HEK293T (cell line): Measurements from ENCODE around the gene STXBP6.
"Not testable (repeated sequence)": the region's sequence is repeated elsewhere in the genome, so short reads cannot be mapped to it uniquely, and the experiment has no call there.

ENCODE experiments used
- CTCF ChIA-PET: fragments of 350-600 bp; formaldehyde crosslinking; extraction: SDS; loops from one replicate; lab custom pipeline; 2021; ENCODE audit warnings: antibody characterized with exemption, inconsistent platforms; lab: Yijun Ruan, JAX
- POLR2A ChIA-PET: fragments of 350-600 bp; formaldehyde crosslinking; extraction: SDS; loops from one replicate; lab custom pipeline; 2020; ENCODE audit warnings: antibody characterized with exemption, inconsistent platforms; lab: Yijun Ruan, JAX
- DNase-seq: peaks from one replicate; pipeline ENCODE4 v3.0.0; 2012; ENCODE audit warnings: mixed read lengths; ENCODE audit errors: extremely low spot score
- ARNT ChIP-seq: fragments of 450-650 bp; IDR thresholded peaks from 2 replicates; pipeline ENCODE4 v1.6.1; 2017; ENCODE audit warnings: mild to moderate bottlenecking
- BHLHE40 ChIP-seq: fragments of 450-650 bp; IDR thresholded peaks from 2 replicates; pipeline ENCODE4 v1.6.1; 2016; ENCODE audit warnings: mild to moderate bottlenecking, moderate library complexity, borderline replicate concordance
- CTBP1 ChIP-seq: fragments of 450-650 bp; IDR thresholded peaks from 2 replicates; pipeline ENCODE4 v1.6.1; 2016; ENCODE audit warnings: borderline replicate concordance
- ELF4 ChIP-seq: fragments of 450-650 bp; IDR thresholded peaks from 2 replicates; pipeline ENCODE4 v1.6.1; 2017; ENCODE audit warnings: antibody characterized with exemption
- FOXA1 ChIP-seq: fragments of 450-650 bp; IDR thresholded peaks from 2 replicates; pipeline ENCODE4 v1.6.1; 2016; ENCODE audit warnings: mild to moderate bottlenecking
- FOXK2 ChIP-seq: fragments of 450-650 bp; IDR thresholded peaks from 2 replicates; pipeline ENCODE4 v1.6.1; 2016; ENCODE audit warnings: mild to moderate bottlenecking
- FOXM1 ChIP-seq: fragments of 450-650 bp; IDR thresholded peaks from 2 replicates; pipeline ENCODE4 v1.6.1; 2017; ENCODE audit warnings: mild to moderate bottlenecking, borderline replicate concordance
- HDGF ChIP-seq: fragments of 450-650 bp; IDR thresholded peaks from 2 replicates; pipeline ENCODE4 v1.6.1; 2017; ENCODE audit warnings: antibody characterized with exemption, borderline replicate concordance
- L3MBTL2 ChIP-seq: fragments of 450-650 bp; conservative IDR thresholded peaks from 2 replicates; pipeline ENCODE4 v1.6.1; 2016; ENCODE audit warnings: mild to moderate bottlenecking
- LEF1 ChIP-seq: fragments of 450-650 bp; IDR thresholded peaks from 2 replicates; pipeline ENCODE4 v1.6.1; 2017; ENCODE audit warnings: mild to moderate bottlenecking, borderline replicate concordance
- NFRKB ChIP-seq: fragments of 450-650 bp; IDR thresholded peaks from 2 replicates; pipeline ENCODE4 v1.6.1; 2016; ENCODE audit warnings: mild to moderate bottlenecking, moderate library complexity
- SP1 ChIP-seq: fragments of 450-650 bp; IDR thresholded peaks from 2 replicates; pipeline ENCODE4 v1.6.1; 2017
- SUZ12 ChIP-seq: fragments of 450-650 bp; IDR thresholded peaks from 2 replicates; pipeline ENCODE4 v1.6.1; 2016; ENCODE audit warnings: mild to moderate bottlenecking
- TARDBP ChIP-seq: fragments of 450-650 bp; IDR thresholded peaks from 2 replicates; pipeline ENCODE4 v1.6.1; 2016
- ZNF384 ChIP-seq: fragments of 450-650 bp; IDR thresholded peaks from 2 replicates; pipeline ENCODE4 v1.6.1; 2016
- TF ChIP-seq, protein P1 (sequence below): fragments of 450-650 bp; IDR thresholded peaks from 2 replicates; pipeline ENCODE4 v1.6.1; 2016

The STXBP6 gene

DNA sequence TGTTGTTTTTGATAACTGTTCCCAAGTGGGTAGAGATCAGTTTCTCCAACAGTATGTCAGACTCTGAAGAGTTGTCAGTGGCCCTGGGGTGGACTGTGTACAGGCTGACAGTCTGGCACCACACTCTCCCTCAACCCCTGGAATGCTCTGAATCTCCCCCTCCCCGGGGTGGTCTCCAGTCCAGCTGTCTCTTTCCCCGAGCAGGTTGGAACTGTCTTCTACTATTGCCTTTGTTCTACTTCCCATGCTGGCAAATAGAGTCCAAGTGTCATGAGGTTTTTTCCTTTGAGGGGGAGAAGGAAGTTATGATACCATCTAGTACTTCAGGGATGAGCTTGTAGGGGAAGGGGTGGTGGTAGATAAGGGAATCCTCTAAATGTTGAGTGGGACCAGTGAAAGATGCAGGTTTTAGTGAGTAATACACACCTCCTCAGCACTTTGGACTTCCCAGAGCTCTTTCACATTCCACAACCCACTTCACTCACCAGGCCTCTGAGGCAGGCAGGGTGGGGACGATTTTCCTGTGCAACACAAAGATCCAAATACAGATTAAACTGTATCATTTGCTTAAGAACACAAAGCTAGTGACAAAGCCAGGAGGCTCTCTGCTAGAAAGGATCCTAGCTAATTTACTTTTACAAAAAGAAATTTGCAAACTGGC is 245.3 kb downstream of the STXBP6 start:
- TF ChIP-seq FOXA1 (no peak), SUZ12 (no peak), HDGF (no peak), ELF4 (no peak), ARNT (no peak), L3MBTL2 (no peak), BHLHE40 (no peak), CTBP1 (no peak), NFRKB (no peak), FOXK2 (no peak), FOXM1 (no peak), TARDBP (no peak), ZNF384 (no peak), LEF1 (no peak), SP1 (no peak)
- TF ChIP-seq, protein P1, sequence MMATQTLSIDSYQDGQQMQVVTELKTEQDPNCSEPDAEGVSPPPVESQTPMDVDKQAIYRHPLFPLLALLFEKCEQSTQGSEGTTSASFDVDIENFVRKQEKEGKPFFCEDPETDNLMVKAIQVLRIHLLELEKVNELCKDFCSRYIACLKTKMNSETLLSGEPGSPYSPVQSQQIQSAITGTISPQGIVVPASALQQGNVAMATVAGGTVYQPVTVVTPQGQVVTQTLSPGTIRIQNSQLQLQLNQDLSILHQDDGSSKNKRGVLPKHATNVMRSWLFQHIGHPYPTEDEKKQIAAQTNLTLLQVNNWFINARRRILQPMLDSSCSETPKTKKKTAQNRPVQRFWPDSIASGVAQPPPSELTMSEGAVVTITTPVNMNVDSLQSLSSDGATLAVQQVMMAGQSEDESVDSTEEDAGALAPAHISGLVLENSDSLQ: no peak
- CTCF ChIA-PET: interaction anchor here (0.6 to 2.8 kb wide), 3 partner anchors 15 to 328 kb away, joined by 3 to 23 read pairs (median 4); no protein-coding TSS in a partner anchor
- POLR2A ChIA-PET: no interaction called here
- DNase-seq: no peak

DNA sequence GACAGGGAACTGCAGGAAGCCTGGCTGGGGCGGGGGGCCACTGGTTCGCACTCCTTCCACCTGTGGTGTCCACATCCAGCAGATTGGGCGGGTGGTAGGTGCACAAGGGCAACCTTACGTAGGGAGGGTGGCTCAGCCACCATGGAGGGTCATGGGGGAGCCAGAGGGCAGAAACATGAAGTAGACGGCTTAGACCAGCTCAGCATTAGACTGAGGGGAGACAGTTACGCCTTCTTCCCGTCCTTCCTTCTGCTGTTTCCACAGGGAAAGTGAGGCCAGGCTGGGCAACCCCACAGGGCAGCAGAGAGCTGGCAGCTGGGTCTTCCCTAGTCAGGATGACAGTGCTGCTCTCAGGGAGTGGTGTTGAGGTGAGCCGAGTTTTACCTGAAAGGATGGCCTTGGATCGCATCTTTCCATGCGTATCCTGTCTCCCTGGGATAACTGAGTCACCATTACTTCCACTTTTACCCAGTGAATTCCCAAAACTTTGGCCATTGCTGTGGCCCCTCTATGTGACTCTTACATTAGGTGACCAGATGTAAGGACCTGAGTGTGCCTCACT is 245.9 kb downstream of the STXBP6 start:
- no peak for DNase-seq
- ChIA-PET POLR2A (no interaction called here), CTCF (no interaction called here)
- TF ChIP-seq CTBP1: no peak

DNA sequence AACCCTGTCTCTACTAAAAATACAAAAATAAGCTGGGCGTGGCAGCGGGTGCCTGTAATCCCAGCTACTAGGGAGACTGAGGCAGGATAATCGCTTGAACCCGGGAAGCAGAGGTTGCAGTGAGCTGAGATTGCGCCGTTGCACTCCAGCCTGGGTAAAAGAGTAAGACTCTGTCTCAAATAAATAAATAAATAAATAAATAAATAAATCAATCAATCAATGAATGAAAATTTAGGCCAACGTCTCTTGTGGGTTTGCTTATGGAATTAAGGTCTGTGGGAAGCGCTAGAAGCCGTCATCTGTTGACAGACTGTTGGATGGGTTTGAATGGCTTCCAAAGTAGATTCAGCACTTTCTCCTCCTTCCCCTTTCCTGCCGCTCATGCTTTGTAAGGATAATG is 246.5 kb downstream of the STXBP6 start:
- DNase-seq, POLR2A ChIA-PET, CTCF ChIA-PET: not testable (repeated sequence)

DNA sequence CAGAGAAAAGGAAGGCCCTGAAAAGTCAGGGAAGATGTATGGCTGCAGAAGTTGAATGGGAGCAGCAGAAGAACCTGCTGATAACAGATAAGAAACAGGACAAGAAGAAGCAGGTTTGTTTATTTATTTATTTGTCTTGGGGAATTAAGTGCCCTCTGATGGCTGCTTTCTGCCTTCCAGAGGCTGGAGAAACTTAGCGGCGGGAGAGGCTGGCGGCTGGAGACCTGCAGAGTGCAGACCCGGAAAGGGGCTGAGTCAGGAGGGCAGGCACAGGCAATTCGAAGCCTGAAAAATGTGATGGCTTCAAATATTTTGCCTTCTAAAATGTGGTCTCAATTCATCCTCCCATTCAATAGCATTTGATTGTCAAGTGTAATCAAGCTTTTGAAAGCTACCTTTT is 247.7 kb downstream of the STXBP6 start:
- DNase-seq: no peak
- ChIA-PET POLR2A (no interaction called here), CTCF (interaction anchor here (1.4 kb wide), 1 partner anchor 436 kb away, joined by 4 read pairs; no protein-coding TSS in a partner anchor)
- TF ChIP-seq LEF1: no peak

DNA sequence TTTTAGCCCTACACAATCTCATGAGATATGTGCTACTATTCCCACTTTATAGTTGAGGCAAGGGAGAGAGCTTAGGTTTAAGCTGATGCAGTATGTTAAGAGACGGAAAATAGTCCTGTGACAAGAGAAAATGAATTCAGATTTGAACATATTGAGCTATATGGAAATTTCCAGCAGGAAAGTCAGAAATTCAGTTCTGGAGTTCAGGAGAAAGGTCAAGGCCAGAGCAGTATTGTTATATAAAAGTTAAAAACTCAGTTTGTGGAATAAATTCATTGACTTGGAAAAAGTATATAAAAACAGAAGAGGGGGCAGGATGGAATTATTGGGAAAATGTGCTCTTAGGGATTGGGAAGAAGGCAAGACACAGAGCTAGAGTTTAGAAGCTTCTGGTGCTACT is 248.9 kb downstream of the STXBP6 start:
- no peak for DNase-seq
- ChIA-PET POLR2A (interaction anchor here (0.6 kb wide), 1 partner anchor 649 kb away, joined by 3 read pairs; no protein-coding TSS in a partner anchor), CTCF (no interaction called here)
- TF ChIP-seq FOXA1 (no peak), NFRKB (no peak), LEF1 (no peak), L3MBTL2 (no peak), HDGF (no peak), SUZ12 (no peak), TARDBP (no peak), BHLHE40 (no peak), ARNT (no peak)
- TF ChIP-seq, protein P1: no peak

DNA sequence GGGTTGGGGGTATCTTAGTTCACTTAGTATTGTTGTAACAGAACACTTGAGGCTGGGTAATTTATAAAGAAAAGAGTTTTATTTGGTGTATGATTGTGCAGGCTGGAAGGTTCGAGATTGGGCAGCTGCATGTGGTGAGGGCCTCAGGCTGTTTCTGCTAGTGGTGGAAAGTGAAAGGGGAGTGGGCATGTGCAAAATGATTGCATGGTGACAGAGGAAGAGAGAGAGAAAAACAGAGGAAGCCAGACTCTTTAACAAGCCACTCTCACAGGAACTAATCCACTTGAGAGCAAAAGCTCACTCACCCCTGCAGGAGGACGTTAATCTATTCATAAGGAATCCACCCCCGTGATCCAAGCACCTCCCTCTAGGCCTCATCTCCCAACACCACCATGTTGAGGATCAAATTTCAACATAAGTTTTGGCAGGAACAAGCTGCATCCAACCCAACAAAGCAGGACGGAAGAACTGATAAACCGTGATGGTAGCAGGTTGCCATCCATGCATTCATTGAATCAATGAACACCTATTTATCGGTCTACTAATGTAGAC is 251.0 kb downstream of the STXBP6 start:
- POLR2A ChIA-PET: no interaction called here
- DNase-seq: no peak
- TF ChIP-seq CTBP1 (no peak), TARDBP (no peak), ZNF384 (no peak), FOXM1 (no peak), LEF1 (no peak), SUZ12 (no peak), BHLHE40 (no peak), ELF4 (no peak), NFRKB (no peak), SP1 (no peak), FOXK2 (no peak), ARNT (no peak), L3MBTL2 (no peak), HDGF (no peak), FOXA1 (no peak)
- TF ChIP-seq, protein P1: no peak
- CTCF ChIA-PET: interaction anchor here (1.2 kb wide), 1 partner anchor 88 kb away, joined by 3 read pairs; no protein-coding TSS in a partner anchor
